Spinal cord (tissue), 10 donors: ENCODE data around the gene BCL7C. TPM values are rescaled to one million over a fixed set of nuclear protein-coding genes. Genes with fewer than 3 reads are reported as not detected.

Source experiments
- DNase-seq, 6 donors: peaks; one replicate each; pipeline versions ENCODE4 v3.0.0 to v3.0.0-alpha.2; 2013 to 2015; ENCODE audit warnings: low spot score in 6 of 6, low read depth in 4 of 6
- H3K27ac ChIP-seq: one replicate; pipeline ENCODE4 v1.5.1; 2013; ENCODE audit warnings: low read depth, low read length, control low read depth
- H3K27me3 ChIP-seq: one replicate; pipeline ENCODE4 v1.6.1; 2013; ENCODE audit warnings: low read length; ENCODE audit not compliant: control insufficient read depth, insufficient read depth
- H3K36me3 ChIP-seq: one replicate; pipeline ENCODE4 v1.6.1; 2013; ENCODE audit warnings: low read length; ENCODE audit not compliant: control insufficient read depth, insufficient read depth
- H3K4me1 ChIP-seq: one replicate; pipeline ENCODE4 v1.6.1; 2013; ENCODE audit warnings: low read length; ENCODE audit not compliant: control insufficient read depth, insufficient read depth
- H3K4me3 ChIP-seq: one replicate; pipeline ENCODE4 v1.5.1; 2013; ENCODE audit warnings: low read depth, low read length, control low read depth
- H3K9me3 ChIP-seq: one replicate; pipeline ENCODE4 v1.6.1; 2013; ENCODE audit warnings: low read length; ENCODE audit not compliant: control insufficient read depth, insufficient read depth
- WGBS: methylation state at CpG from one replicate; pipeline ENCODE4 v1.1.5; 2013; ENCODE audit warnings: missing lambda C conversion rate; ENCODE audit not compliant: insufficient coverage; 5-methylcytosine and 5-hydroxymethylcytosine counted together
- polyA plus RNA-seq, 2 donors: library from polyadenylated mRNA; unstranded; fragments of 120-200 nt; gene quantifications; one replicate each; pipeline ENCODE4 v1.2.1, GENCODE V29; 2013; ENCODE audit not compliant: insufficient read length in 2 of 2
- total RNA-seq, 2 donors: library from RNA; depleted of rRNA in 1 of 2; stranded (reverse); fragments of 120-200 nt in 1 of 2; fragments of >200 nt in 1 of 2; gene quantifications; one replicate each; pipeline versions ENCODE4 v1.2.3 to v1.2.4, GENCODE V29; 2013 to 2014
- donor health status: healthy.

Gene BCL7C
- total and polyA plus RNA-seq, 4 donors = 27.0 to 71.7 (median 44.0) TPM

- Histone ChIP-seq H3K36me3 (peaks cover 87% of the 10 kb centered on the region), H3K4me1 (peaks cover 31% of the 10 kb centered on the region), H3K27ac (no peak overlapping the region), H3K9me3 (no peaks in the 10 kb centered on the region), H3K4me3 (no peak overlapping the region), H3K27me3 (no peaks in the 10 kb centered on the region)
- DNase-seq = no peak
- 93% methylated on average over 4 of the region's 7 CpGs for WGBS
Observed at GRCh38 chr16:30929167-30929566, 35.3 kb upstream of the BCL7C start.

DNA sequence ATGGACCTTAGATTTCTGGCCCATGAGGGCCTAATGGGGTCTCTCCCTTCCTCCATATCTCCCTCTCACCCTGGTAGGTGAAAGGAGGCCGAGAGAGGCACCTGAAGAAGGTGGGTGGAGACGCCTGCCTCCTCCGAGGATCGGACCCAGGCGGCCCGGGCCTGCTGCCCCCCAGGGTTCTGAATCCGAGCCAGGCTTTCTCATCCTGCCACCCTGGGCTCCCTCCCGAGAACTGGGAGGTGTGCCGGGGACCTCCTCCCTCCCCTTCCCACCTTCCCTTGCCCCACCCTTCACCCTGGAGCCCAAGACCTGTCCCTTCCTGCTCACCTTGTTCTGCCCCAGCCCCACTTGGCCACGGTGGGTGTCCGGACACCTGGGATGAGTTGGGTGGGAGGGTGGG lies 34.5 kb upstream of the BCL7C start:
- no peaks in the 10 kb centered on the region for H3K9me3 ChIP-seq
- peaks cover 79% of the 10 kb centered on the region for H3K36me3 ChIP-seq
- H3K27ac ChIP-seq = no peak overlapping the region
- no peak for DNase-seq
- 83% methylated on average over 9 of the region's 11 CpGs for WGBS
- H3K4me1 ChIP-seq = peaks cover 31% of the 10 kb centered on the region
- no peaks in the 10 kb centered on the region for H3K27me3 ChIP-seq
- H3K4me3 ChIP-seq = no peak overlapping the region

DNA sequence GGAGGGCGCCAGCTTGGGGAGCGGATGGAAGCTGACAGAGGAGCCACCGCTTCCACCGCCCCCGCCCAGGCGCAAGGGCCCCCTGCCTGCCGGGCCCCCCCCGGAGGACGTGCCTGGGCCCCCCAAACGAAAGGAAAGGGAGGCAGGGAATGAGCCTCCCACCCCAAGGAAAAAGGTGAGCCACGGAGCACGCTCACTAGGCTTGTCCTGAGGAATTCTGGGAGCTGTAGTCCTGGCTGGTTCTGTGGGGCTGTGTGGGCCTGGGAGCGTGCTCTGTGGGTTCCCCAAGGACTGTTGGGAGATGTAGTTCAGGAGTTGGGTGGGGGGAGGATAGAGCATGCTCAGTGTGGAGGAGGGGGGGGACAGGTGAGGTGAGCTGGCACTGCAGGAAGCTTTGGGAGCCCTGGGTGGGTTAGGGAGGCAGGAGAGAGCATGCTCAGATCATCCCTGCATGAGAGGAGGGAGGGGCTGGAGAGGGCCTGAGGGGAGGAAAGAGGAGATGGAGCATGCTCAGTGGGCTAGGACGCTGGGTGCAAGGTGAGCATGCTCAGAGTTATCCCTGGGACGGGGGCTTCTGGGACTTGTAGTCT lies 34.0 kb upstream of the BCL7C start:
- peak; percentile 36 to 96 (median 62) for DNase-seq
- Histone ChIP-seq H3K27me3 (no peaks in the 10 kb centered on the region), H3K27ac (no peak overlapping the region), H3K4me1 (peaks cover 31% of the 10 kb centered on the region), H3K9me3 (no peaks in the 10 kb centered on the region), H3K4me3 (no peak overlapping the region), H3K36me3 (peaks cover 74% of the 10 kb centered on the region)
- 52% methylated on average over 10 of the region's 15 CpGs for WGBS

DNA sequence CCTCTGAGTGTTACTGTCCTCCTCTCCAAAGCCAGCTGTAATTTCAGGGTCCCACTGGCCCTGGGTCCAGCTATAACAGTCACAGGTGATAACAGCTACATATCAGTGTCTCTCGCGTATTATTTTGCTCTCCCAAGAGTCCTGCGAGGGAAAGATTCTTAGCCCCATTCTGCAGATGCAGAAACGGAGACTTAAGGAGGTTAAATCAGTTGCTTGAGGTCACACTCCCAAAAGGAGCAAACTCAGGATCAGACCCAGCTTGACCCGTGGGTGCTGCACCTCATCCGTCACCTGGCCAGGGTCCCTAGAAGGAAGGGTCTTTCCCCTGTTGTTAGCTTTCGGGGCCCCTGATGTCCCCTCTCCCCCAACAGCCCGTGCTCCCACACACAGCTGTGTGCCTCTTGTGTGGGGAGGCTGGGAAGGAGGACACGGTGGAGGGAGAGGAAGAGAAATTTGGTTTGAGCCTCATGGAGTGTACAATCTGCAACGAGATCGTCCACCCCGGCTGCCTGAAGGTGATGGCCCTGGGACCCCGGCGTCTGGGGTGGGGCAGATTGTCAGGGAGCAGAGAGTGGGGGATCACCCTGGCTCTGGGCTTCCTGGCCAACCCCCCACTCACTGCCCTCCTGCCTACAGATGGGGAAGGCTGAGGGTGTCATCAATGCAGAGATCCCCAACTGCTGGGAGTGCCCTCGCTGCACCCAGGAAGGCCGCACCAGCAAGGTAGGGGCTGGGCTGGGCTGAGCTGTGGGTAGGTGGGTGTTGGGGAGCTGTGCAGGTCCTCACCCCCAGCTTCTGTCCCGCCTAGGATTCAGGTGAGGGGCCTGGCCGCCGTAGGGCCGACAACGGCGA lies 33.3 kb upstream of the BCL7C start:
- DNase-seq = no peak
- H3K4me1 ChIP-seq = peaks cover 31% of the 10 kb centered on the region
- H3K36me3 ChIP-seq = peaks cover 67% of the 10 kb centered on the region
- H3K9me3 ChIP-seq = no peaks in the 10 kb centered on the region
- H3K27me3 ChIP-seq = no peaks in the 10 kb centered on the region
- H3K27ac ChIP-seq = no peak overlapping the region
- 97% methylated on average over 9 of the region's 22 CpGs for WGBS
- H3K4me3 ChIP-seq = no peak overlapping the region

DNA sequence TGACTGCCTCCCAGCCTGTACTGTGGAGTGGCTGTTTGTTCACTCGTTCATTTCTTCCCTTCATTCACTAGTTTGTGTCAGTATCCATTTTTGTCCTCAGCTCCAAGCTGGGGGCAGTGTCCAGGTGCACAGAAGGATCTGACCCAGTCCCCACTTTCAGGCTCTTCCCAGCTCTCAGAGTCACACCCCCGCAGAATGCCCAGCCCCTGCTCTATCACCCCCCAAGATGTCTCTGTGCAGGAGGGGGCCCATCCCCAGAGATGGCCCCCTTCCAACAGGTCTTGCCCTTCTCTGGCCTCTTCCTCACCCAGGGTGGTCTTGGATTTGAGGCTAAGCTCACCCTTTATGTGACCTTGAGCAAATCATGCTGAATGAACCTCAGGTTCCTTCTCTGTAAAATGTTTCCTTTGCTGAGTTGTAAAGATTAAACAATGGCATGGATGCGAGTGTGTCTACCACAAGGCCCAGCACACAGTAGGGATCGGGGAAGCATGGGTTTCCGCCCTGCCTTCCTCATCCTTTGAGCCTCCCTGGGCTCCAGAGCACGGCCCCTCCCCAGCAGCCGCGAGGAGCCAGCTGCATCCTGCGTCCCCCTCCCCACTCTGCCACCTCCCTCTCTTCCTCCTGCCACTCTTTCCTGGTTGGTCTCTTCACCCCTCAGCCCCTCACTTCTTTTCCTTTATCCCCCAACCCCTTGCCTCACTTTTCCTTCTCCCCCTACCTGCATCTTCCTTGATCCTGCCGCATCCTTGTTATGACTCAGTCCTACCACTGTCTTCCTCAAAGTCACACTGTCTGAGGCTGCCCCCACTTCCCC lies 32.3 kb upstream of the BCL7C start:
- WGBS = 76% methylated on average over 9 of the region's 10 CpGs
- no peak for DNase-seq
- H3K27me3 ChIP-seq = no peaks in the 10 kb centered on the region
- H3K4me3 ChIP-seq = no peak overlapping the region
- H3K27ac ChIP-seq = no peak overlapping the region
- H3K9me3 ChIP-seq = no peaks in the 10 kb centered on the region
- peaks cover 41% of the 10 kb centered on the region for H3K4me1 ChIP-seq
- H3K36me3 ChIP-seq = peaks cover 57% of the 10 kb centered on the region

DNA sequence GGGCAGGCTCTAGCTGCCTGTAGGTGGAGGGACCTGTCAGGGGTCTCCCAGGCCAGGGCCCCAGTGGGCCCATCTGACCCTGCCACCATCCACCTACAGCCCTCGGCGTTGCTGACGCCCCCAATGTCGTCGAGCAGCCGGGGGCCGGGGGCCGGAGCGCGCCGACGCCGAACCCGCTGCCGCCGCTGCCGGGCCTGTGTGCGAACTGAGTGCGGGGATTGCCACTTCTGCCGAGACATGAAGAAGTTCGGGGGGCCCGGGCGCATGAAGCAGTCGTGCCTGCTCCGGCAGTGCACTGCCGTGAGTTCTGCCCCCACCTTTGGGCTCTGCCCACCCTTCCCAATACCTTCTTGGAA lies 31.7 kb upstream of the BCL7C start:
- 91% methylated on average over 26 of the region's 26 CpGs for WGBS

GRCh38 chr16:30924913-30925631 lies 31.2 kb upstream of the BCL7C start:
- Histone ChIP-seq H3K27ac (peak overlapping the region; percentile 52), H3K4me3 (peak overlapping the region; percentile 42), H3K4me1 (peaks cover 45% of the 10 kb centered on the region), H3K9me3 (no peaks in the 10 kb centered on the region), H3K36me3 (peaks cover 46% of the 10 kb centered on the region), H3K27me3 (no peaks in the 10 kb centered on the region)
- no peak for DNase-seq
- WGBS = 71% methylated on average over 11 of the region's 11 CpGs

More for the DNA sequence above, 31.7 kb upstream of the BCL7C start:
- peaks cover 51% of the 10 kb centered on the region for H3K36me3 ChIP-seq
- peaks cover 45% of the 10 kb centered on the region for H3K4me1 ChIP-seq
- H3K4me3 ChIP-seq = no peak overlapping the region
- DNase-seq = no peak
- H3K27me3 ChIP-seq = no peaks in the 10 kb centered on the region
- no peaks in the 10 kb centered on the region for H3K9me3 ChIP-seq
- no peak overlapping the region for H3K27ac ChIP-seq

GRCh38 chr16:30924076-30924912 lies 30.4 kb upstream of the BCL7C start:
- WGBS = under 1% methylated on average over 49 of the region's 53 CpGs
- H3K9me3 ChIP-seq = no peaks in the 10 kb centered on the region
- peak overlapping the region; percentile 52 for H3K27ac ChIP-seq
- peak overlapping the region; percentile 83 for H3K4me3 ChIP-seq
- peak in 1 of 6 donors; percentile 36 for DNase-seq
- H3K36me3 ChIP-seq = peaks cover 38% of the 10 kb centered on the region
- no peaks in the 10 kb centered on the region for H3K27me3 ChIP-seq
- H3K4me1 ChIP-seq = peaks cover 45% of the 10 kb centered on the region
